T-helper 9 cell (primary cell): ENCODE measurements around the gene NUDT21.
"Not testable (repeated sequence)": the region's sequence is repeated elsewhere in the genome, so short reads cannot be mapped to it uniquely, and the experiment has no call there.

Experiments
- DNase-seq: peaks from one replicate; pipeline ENCODE4 v3.0.0-alpha.2; 2020
- total RNA-seq, 2 donors: gene quantifications; one replicate each; lab custom pipeline; 2026; lab: John Stamatoyannopoulos, UW

Gene NUDT21
- 18.1 to 39.3 reads per million in 2 donors for total RNA-seq

- peak; percentile 81 for DNase-seq
These were observed at the start of gene NUDT21, which contains the start of gene OGFOD1 for GRCh38 chr16:56450986-56451752. Gene NUDT21 (minus strand): TSS chr16:56451332. CDS start chr16:56451202, 130 bp downstream. Gene OGFOD1 (plus strand): TSS chr16:56451554. CDS start chr16:56451613, 59 bp downstream.

DNA sequence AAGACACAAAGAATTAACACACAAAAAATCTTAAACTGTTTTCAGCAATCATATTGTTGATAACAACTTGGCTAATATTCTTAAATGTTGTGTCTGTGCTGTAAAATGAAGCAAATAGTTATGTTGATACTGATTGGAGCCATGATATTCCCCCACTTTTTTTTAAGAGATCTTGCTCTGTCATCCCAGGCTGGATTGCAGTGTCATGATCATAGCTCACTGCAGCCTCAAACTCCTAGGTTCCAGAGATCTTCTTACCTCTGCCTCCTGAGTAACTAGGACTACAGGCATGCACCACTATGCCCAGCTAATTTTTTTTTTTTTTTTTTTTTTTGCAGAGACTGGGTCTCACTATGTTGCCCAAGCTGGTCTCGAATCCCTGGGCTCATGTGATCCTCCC, 42.7 kb upstream of the NUDT21 start:
- DNase-seq: no peak

- DNase-seq: no peak
These were observed 42.0 kb upstream of the NUDT21 start for GRCh38 chr16:56493126-56493525.

DNA sequence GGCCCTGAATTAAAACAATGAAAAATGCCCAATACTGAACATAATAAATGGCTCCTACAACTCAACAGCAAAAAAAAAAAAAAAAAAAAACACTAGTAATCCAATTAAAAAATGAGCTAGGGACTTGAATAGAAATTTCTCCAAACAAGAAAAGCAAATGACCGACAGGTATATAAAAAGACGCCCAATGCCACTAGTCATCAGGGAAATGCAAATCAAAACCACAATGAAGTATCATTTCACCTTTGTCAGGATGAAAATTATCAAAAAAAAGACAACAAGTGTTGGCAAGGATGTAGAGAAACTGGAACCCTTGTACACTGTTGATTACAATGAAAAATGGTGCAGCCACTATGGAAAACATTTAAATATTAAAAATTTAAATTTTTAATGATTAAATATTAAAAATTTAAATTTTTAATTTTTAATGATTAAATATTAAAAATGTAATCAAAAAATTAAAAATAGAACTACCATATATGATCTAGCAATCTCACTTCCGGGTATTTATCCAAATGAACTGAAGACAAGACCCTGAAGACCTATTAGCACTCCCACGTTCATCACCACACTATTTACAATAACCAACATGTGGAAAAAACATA, 40.6 kb upstream of the NUDT21 start:
- DNase-seq: no peak

- DNase-seq: not testable (repeated sequence)
These were observed 37.7 kb upstream of the NUDT21 start for GRCh38 chr16:56488868-56489267.

GRCh38 chr16:56488035-56488434, 36.9 kb upstream of the NUDT21 start:
- DNase-seq: no peak

DNA sequence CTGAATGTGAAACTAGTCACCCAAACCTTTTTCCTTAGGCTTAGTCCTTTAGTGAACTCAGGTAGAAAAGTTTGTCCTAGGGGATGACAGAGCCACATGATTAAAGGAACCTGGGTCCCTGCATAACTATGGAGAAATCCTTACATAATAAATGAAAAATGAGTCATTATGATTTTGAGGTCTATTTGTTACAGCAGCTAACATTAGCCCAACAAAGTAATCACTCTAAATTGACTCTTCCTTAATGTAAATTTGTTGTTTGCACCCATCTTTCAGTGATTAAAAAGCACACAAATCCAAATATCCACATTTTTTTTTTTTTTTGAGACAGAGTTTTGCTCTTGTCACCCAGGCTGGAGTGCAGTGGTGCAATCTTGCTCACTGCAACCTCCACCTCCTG, 32.3 kb upstream of the NUDT21 start:
- DNase-seq: no peak

GRCh38 chr16:56482683-56483236, 31.6 kb upstream of the NUDT21 start:
- no peak for DNase-seq

DNA sequence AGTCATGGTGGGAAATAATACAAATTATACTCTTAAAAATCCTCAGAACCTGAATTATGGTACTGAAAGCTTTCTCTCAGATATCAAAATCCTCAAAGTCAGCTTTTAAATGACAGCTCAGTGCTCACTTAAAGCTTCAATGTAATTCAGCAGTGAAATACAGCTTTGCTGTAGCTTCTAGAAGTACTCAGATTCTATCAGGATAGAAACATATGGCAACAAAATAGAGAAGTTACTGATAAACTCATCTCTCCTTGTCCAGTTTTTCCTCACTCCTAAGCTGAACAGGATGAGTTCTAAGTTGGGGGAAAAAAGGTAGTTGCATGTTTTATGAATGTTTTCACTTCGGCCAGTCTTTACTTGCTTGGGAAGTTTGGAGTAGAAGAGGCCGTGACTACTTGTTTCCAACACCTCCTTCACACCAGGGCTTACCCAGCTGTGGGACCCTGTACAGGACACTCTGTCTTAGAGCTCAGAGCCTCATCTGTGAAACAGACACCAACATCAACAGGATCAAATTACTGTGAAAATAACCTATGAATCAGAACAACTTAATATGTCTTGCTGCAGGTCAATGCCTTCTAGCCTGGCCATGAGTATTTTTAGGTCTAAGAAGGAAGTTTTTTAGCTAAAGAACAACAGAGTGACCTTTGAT, 30.5 kb upstream of the NUDT21 start:
- DNase-seq: no peak

GRCh38 chr16:56480776-56481467, 29.8 kb upstream of the NUDT21 start:
- DNase-seq: no peak

GRCh38 chr16:56479469-56479868, 28.3 kb upstream of the NUDT21 start:
- no peak for DNase-seq

DNA sequence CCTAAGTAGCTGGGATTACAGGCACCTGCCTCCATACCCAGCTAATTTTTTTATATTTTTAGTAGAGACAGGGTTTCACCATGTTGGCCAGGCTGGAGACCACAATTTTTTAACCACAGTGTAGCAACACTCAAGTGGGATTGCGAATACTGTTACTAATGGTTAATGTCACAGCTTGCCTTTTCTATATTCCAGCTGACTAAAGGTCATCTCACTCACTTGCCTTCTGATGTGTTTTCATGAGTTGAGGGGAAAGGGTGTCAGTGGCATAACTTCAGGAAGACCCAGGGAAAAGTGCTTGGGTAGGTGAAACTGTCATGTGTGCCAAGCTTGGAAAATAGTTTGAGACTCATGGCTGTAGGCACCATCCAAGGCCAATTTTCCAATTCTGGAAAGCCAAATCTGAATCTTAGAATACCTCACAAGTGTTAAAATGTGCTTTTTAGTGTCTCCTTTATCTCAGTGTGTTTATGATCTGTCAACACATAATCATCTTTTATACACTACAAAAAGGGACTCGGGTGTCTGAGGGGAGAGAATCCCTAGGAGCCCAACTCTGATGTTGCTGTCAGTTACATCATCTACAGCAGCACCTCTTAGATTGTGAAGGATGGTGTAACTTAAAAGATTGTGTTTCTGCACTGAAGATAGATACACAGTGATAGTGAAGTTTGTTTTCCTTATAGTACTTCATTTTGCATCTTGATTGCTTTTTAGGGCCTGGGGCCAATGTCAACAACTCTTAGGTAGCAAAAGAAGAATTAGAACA, 27.3 kb upstream of the NUDT21 start:
- DNase-seq: no peak

DNA sequence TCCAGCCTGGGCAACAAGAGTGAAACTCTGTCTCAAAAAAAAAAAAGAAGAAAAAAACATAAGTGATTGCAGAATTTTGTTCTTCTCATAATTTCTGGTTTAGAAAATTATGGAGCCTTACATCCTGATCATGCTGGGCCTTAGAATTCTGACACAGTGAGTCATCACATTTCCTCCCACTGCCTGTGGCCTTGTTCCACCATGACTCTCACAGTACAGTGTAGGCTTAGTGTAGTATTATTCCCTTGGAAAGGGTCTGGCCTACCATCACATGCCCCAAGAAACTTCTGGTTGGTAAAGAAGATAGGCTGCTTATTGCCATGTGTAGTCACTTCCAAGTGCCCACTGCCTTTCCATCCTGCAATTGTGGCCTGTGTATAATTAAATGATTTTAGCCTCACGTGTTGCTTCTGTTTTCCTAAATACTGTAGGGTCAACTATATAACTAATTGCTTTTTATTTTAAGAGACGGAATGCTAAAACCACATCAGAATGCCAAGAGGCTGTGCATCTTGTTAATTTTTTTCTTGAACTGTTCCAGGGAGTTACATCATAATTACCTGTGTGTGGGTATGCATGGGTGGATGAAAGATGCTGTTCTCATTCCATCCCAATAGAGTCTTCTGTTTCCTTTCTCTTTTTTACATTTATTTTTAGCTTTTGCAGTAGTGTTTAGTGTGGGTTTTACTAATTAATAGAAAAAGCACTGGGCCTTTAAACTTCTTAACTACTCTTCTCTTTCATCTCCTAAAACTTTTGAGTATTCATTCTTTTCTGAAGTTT, 26.2 kb upstream of the NUDT21 start:
- DNase-seq: no peak

- no peak for DNase-seq
These were observed 24.1 kb upstream of the NUDT21 start for GRCh38 chr16:56475201-56475600.

DNA sequence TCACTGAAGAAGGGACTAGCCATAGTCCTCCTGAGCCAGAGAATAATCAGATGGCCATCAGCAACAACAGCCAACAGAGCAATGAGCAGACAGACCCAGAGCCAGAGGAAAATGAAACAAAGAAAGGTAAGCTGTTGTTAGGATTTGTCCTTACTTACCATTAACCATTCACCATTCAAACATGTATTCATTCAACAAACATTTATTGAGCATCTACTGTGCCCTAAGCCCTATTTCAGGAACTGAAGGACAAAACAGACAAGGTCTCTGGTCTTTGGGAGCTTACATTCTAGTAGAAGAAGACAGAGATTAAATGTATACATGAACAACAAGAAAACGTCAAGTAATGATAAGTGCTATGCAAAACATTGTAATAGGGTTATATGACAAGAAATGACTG, 19.5 kb upstream of the NUDT21 start:
- DNase-seq: no peak

DNA sequence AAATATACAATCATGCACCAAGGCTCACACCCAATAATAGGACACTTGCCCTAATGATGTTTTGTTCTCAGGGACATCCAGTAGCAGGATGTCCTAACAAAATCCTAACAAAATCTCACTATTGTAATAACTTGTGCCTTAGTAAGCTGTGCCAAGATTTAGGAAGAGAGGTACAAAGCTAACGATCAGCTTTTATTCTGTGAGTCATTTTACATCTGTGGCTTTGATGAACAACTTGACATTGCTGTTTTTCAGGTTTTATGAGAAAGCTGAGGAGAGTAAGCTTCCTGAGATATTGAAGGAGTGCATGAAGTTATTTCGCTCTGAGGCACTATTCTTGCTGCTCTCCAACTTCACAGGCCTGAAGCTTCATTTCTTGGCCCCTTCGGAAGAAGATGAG, 19.1 kb upstream of the NUDT21 start:
- no peak for DNase-seq

- DNase-seq: no peak
These were observed 18.6 kb upstream of the NUDT21 start for GRCh38 chr16:56469748-56470147.

DNA sequence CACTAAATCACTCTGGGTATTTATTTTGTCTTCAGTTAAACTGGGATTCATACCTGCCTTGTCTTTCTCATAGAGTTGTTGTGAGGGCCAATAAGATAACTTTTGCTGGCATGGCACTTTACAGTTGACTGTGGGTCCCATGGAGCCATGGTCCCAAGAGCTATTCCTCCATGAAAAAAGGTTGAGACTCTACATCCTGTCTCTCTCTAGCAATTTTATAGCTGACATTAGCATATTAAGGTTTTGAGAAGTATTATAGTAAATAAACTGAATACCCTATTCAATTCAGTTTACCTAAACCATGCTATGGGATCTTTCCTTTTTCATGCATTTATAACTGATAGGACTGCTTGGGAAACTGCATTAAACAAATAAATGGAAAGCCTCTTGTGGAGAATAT, 17.7 kb upstream of the NUDT21 start:
- DNase-seq: no peak

DNA sequence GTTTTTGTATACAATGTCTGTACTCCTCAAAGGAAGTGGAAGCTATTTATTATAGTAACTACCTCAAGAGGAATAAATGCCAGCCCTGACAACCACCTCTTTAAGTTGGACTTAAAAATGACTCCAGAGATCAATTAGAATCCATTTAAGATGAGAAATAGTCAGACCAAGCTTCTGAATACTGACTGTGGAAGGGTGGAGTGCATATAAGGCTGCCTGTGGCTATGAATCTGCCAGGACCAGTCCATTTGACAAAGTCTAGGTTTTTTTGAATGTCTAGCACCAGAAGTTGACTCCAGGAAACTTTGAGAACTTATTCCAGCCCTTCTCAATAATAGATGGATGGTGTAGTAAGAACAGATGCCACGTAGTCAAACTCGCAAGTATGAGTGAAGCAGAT, 15.2 kb upstream of the NUDT21 start:
- no peak for DNase-seq

DNA sequence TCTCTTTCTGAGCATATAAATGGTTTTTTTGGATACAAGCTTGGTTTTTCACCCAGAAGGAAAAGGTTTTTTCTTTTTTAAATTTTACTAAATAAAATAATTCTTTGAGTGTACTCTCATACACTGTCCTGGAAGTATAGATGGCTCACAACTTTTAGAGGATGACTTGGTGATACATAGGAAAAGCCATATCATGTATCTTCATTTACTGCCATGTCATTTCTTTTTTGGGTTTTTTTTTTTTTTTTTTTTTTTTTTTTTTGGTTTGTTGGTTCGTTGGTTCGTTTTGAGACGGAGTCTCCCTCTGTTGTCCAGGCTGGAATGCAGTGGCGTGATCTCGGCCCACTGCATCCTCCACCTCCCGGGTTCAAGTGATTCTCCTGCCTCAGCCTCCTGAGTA, 12.0 kb upstream of the NUDT21 start:
- DNase-seq: no peak

- DNase-seq: no peak
These were observed 11.1 kb upstream of the NUDT21 start for GRCh38 chr16:56462064-56462796.
